ENCODE data around the gene USP20. TPM values are rescaled to one million over a fixed set of nuclear protein-coding genes. Genes with fewer than 3 reads are reported as not detected.

The USP20 gene
- total RNA-seq, 4 donors from 2014 or later = 15.8 to 36.3 (median 22.6) TPM

DNA sequence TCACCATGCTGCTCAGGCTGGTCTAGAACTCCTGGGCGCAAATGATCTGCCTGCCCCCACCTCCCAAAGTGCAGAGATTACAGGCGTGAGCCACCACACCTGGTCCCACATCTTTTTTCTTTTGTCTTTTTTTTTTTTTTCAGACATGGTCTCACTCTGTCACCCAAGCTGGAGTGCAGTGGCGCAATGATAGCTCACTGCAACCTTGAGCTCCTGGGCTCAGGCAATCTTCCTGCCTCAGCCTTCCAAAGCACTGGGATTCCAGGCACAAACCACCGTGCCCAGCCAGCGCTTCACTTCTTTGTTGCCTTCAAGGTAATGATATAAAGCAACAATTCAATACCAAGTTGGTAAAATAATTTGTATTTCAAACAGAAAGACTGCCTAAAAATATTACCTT, 78.8 kb downstream of the USP20 start:
- no peak for DNase-seq

DNA sequence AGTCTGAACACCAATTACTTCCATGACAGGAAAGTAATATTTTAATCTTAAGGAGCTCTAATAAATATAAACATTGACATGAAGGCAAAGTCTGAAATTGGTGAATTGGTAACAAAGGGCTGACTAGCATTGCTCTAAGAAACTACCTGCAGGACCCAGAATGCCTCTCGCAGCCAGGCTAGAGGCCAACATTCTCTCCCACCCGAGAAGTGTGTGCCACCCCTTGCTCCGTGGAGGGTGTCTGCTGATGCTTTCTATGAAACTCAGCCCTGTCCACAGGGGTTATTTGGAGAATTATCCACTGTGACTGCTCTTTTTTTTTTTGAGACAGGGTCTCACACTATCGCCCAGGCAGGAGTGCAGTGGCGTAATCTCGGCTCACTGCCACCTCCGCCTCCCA, 81.4 kb downstream of the USP20 start:
- TF ChIP-seq, protein P1, sequence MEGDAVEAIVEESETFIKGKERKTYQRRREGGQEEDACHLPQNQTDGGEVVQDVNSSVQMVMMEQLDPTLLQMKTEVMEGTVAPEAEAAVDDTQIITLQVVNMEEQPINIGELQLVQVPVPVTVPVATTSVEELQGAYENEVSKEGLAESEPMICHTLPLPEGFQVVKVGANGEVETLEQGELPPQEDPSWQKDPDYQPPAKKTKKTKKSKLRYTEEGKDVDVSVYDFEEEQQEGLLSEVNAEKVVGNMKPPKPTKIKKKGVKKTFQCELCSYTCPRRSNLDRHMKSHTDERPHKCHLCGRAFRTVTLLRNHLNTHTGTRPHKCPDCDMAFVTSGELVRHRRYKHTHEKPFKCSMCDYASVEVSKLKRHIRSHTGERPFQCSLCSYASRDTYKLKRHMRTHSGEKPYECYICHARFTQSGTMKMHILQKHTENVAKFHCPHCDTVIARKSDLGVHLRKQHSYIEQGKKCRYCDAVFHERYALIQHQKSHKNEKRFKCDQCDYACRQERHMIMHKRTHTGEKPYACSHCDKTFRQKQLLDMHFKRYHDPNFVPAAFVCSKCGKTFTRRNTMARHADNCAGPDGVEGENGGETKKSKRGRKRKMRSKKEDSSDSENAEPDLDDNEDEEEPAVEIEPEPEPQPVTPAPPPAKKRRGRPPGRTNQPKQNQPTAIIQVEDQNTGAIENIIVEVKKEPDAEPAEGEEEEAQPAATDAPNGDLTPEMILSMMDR (IDR thresholded peaks at IDR 0.05) = no peak
- TF ChIP-seq POLR2A (IDR thresholded peaks at IDR 0.05) = no peak
- no peaks in the 10 kb centered on the region for H3K4me1 ChIP-seq
- H3K27ac ChIP-seq = no peak overlapping the region
- H3K27me3 ChIP-seq = no peaks in the 10 kb centered on the region
- no peaks in the 10 kb centered on the region for H3K36me3 ChIP-seq
- H3K9me3 ChIP-seq = no peaks in the 10 kb centered on the region
- DNase-seq = no peak
- no peak overlapping the region for H3K4me3 ChIP-seq

More for the DNA sequence above, 78.8 kb downstream of the USP20 start:
- no peak overlapping the region for H3K27ac ChIP-seq
- no peak overlapping the region for H3K4me3 ChIP-seq
- TF ChIP-seq, protein P1 (IDR thresholded peaks at IDR 0.05) = no peak
- TF ChIP-seq POLR2A (IDR thresholded peaks at IDR 0.05) = no peak
- no peaks in the 10 kb centered on the region for H3K4me1 ChIP-seq
- peaks cover 0 to 3% (median 0%) of the 10 kb centered on the region in 3 donors for H3K36me3 ChIP-seq
- H3K9me3 ChIP-seq = no peaks in the 10 kb centered on the region
- no peaks in the 10 kb centered on the region for H3K27me3 ChIP-seq

DNA sequence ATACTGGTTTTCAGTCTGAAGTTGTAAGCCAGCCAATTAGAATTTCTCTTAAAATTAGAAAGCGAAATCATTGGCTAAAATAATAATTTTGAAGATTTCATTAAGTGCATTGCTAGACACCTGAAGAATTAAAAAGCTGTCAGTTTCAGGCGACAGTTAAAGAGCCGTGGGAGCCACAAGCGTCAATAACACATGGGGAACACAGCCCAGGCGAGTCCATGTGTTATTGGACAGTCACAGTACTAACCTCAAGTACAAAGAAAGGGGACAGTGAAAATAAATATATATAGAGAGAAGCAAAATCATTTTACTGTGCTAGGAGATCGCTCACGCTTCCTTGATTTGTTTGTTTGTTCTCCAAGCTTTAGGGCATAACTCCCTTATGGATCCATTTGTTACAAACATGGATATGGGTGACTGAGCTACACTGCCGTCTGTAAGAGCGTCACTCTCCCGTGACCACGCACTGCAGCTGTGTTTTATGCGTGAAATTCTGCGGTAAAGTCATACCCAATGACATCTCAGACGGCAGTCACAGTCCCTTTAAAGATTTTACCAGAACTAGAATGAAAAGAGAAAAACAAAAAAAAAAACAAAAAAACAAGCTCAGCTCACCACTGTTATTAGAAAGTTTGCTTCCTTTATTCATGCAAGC, 83.2 kb downstream of the USP20 start:
- DNase-seq = no peak
- Histone ChIP-seq H3K36me3 (no peaks in the 10 kb centered on the region), H3K27ac (no peak overlapping the region), H3K9me3 (no peaks in the 10 kb centered on the region), H3K27me3 (no peaks in the 10 kb centered on the region), H3K4me3 (no peak overlapping the region), H3K4me1 (no peaks in the 10 kb centered on the region)
- no peak for TF ChIP-seq POLR2A (IDR thresholded peaks at IDR 0.05)
- TF ChIP-seq, protein P1 (IDR thresholded peaks at IDR 0.05) = no peak

DNA sequence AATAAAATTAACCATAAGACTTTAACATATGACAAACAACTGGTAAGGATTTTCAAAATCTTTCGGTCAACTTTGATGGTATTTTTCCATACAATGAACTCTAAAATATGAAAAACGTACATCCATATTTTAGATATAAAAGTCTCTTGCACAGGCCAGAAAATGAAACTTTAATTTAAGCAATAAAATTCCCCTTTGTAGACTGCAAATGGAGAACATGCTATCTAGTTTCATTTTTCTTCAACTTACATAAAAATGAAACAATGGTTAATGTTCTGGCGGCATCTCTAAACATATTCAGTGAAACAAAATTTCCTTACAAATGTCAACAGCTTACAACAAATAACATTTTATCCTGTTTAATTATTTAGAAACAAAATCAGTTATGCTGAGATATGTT, 84.0 kb downstream of the USP20 start:
- H3K36me3 ChIP-seq = peaks cover 0 to 6% (median 0%) of the 10 kb centered on the region in 3 donors
- no peak overlapping the region for H3K27ac ChIP-seq

DNA sequence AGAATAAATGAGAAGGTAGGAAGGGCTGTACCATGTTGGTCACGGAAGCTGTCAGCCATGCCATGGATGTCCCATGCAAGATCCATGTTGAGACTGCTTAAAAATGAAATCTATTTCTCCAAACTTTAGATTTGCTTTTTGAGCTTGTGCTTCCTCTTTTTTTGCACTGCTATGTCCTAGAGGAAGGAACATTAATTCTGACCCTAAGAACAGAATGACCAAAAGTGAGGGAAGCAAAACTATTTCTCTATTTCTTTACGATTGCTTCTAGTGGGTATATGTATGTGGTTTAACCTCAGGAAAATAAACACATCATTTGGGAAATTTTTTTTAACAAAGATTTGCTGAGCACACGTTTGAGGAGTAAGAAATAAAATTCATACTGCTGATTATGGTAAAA, 84.6 kb downstream of the USP20 start:
- H3K9me3 ChIP-seq = no peaks in the 10 kb centered on the region
- no peak overlapping the region for H3K4me3 ChIP-seq
- no peak for DNase-seq
- H3K27me3 ChIP-seq = no peaks in the 10 kb centered on the region
- H3K27ac ChIP-seq = no peak overlapping the region
- H3K4me1 ChIP-seq = no peaks in the 10 kb centered on the region
- TF ChIP-seq, protein P1 (IDR thresholded peaks at IDR 0.05) = no peak
- no peak for TF ChIP-seq POLR2A (IDR thresholded peaks at IDR 0.05)
- H3K36me3 ChIP-seq = peaks cover 0 to 11% (median 0%) of the 10 kb centered on the region in 3 donors

More for the DNA sequence above, 84.0 kb downstream of the USP20 start:
- Histone ChIP-seq H3K4me3 (no peak overlapping the region), H3K27me3 (no peaks in the 10 kb centered on the region), H3K9me3 (no peaks in the 10 kb centered on the region), H3K4me1 (no peaks in the 10 kb centered on the region)
- no peak for TF ChIP-seq POLR2A (IDR thresholded peaks at IDR 0.05)
- TF ChIP-seq, protein P1 (IDR thresholded peaks at IDR 0.05) = no peak
- no peak for DNase-seq

Data from Peyer's patch (tissue), 4 donors.